K562 (cell line): ENCODE measurements around the gene EPB41L3. TPM values are rescaled to one million over a fixed set of nuclear protein-coding genes. Genes with fewer than 3 reads are reported as not detected.

Source experiments
- ATAC-seq: fragments of 200-7000 bp; cut with Tn5 transposase; 3 replicates; pipeline ENCODE4 v1.9.1; 2020; ENCODE audit warnings: moderate library complexity
- BruUV-seq: library from RNA; stranded (reverse); fragments of 400-500 nt; replicated peaks from 2 replicates; lab custom pipeline; 2021; lab: Mats Ljungman, UMichigan
- CTCF ChIA-PET: fragments of 300-600 bp; formaldehyde crosslinking; extraction: SDS; loops from one replicate; lab custom pipeline; 2021; ENCODE audit warnings: low intra/inter-chr PET ratio; lab: Yijun Ruan, JAX
- POLR2A ChIA-PET: fragments of 300-600, 350-650 bp; sonication (Branson Sonifier 250); formaldehyde crosslinking; extraction: SDS; loops from one replicate; lab custom pipeline; 2021; ENCODE audit warnings: antibody characterized with exemption, inconsistent platforms; lab: Yijun Ruan, JAX
- DNase-seq, 4 experiments: peaks; one replicate each; pipeline versions ENCODE4 v3.0.0 to v3.0.0-alpha.2; 2011 to 2018; ENCODE audit warnings: low spot score in 3 of 4, mixed read lengths in 3 of 4; ENCODE audit errors: extremely low read depth in 1 of 4
- FAIRE-seq: peaks from 2 replicates; lab custom pipeline; 2011; peaks lifted over from hg19 to GRCh38; lab: Jason Lieb, UNC
- H2AFZ ChIP-seq: 2 replicates; pipeline ENCODE4 v1.6.0; 2011; ENCODE audit warnings: low read depth, low read length, control low read depth, inconsistent platforms
- H3K27ac ChIP-seq: fragments of 200-600 bp; 3 replicates; pipeline ENCODE4 v1.8.0; 2011; ENCODE audit warnings: low read depth, mild to moderate bottlenecking, control low read depth, inconsistent platforms, low read length, moderate library complexity, mixed read lengths; ENCODE audit errors: extremely low read depth
- H3K27me3 ChIP-seq, 2 experiments: fragments of 300-600 bp in 1 of 2; 2 replicates in 1 of 2; 3 replicates in 1 of 2; pipeline versions ENCODE4 v1.6.0 to v1.8.0; 2011; ENCODE audit warnings: inconsistent platforms in 2 of 2, low read length in 2 of 2, mild to moderate bottlenecking in 1 of 2, mixed read lengths in 1 of 2, moderate library complexity in 1 of 2; ENCODE audit not compliant: control insufficient read depth in 2 of 2, insufficient read depth in 2 of 2
- H3K36me3 ChIP-seq: fragments of 300-600 bp; 3 replicates; pipeline ENCODE4 v1.8.0; 2011; ENCODE audit warnings: mild to moderate bottlenecking, low read length, inconsistent platforms; ENCODE audit not compliant: control insufficient read depth, insufficient read depth
- H3K4me1 ChIP-seq, 2 experiments: fragments of 200-600 bp in 1 of 2; replicated peaks in 1 of 2; 2 replicates in 1 of 2; 3 replicates in 1 of 2; pipeline versions ENCODE4 v1.5.1 to v1.8.0; 2011; ENCODE audit warnings: inconsistent platforms in 2 of 2, low read length in 2 of 2, mild to moderate bottlenecking in 1 of 2, mixed read lengths in 1 of 2, moderate library complexity in 1 of 2; ENCODE audit not compliant: control insufficient read depth in 2 of 2, insufficient read depth in 2 of 2
- H3K4me2 ChIP-seq: 2 replicates; pipeline ENCODE4 v1.6.1; 2011; ENCODE audit warnings: low read length, control low read depth, inconsistent platforms, mixed read lengths; ENCODE audit not compliant: insufficient read depth
- H3K4me3 ChIP-seq: fragments of 200-600 bp; sonication (generic), shearing (Covaris generic); 2 replicates; pipeline ENCODE4 v1.5.1; 2016; ENCODE audit warnings: control low read depth, inconsistent platforms
- H3K79me2 ChIP-seq: fragments of 200-600 bp; 3 replicates; pipeline ENCODE4 v1.8.0; 2011; ENCODE audit warnings: low read length, inconsistent platforms; ENCODE audit not compliant: control insufficient read depth, insufficient read depth
- H3K9ac ChIP-seq, 2 experiments: 2 replicates each; pipeline versions ENCODE4 v1.6.0 to v1.6.1; 2011; ENCODE audit warnings: low read depth in 2 of 2, low read length in 2 of 2, control low read depth in 1 of 2, inconsistent platforms in 1 of 2, mild to moderate bottlenecking in 1 of 2, mixed read lengths in 1 of 2; ENCODE audit not compliant: insufficient read depth in 1 of 2
- H3K9me1 ChIP-seq: one replicate; pipeline ENCODE4 v1.6.0; 2011; ENCODE audit warnings: inconsistent platforms, mild to moderate bottlenecking, low read length, moderate library complexity; ENCODE audit not compliant: control insufficient read depth, insufficient read depth
- H3K9me3 ChIP-seq: replicated peaks from 2 replicates; pipeline ENCODE4 v1.5.1; 2011; ENCODE audit warnings: low read depth, low read length, inconsistent platforms; ENCODE audit not compliant: control insufficient read depth, insufficient read depth
- H4K20me1 ChIP-seq: replicated peaks from 2 replicates; pipeline ENCODE4 v1.6.1; 2011; ENCODE audit warnings: low read length, inconsistent platforms, mixed read lengths; ENCODE audit not compliant: control insufficient read depth, insufficient read depth
- CREBBP ChIP-seq: IDR thresholded peaks from one replicate; pipeline ENCODE4 v1.6.1; 2012; ENCODE audit warnings: low read depth, mild to moderate bottlenecking, control low read depth, inconsistent platforms, low read length
- HMG20B ChIP-seq: fragments of 250-450 bp; sonication (Bioruptor Pico); IDR thresholded peaks from 2 replicates; pipeline ENCODE4 v1.5.0; 2021; ENCODE audit warnings: mild to moderate bottlenecking
- ID3 ChIP-seq, 2 experiments: fragments of 250-450 bp in 1 of 2; fragments of 450-650 bp in 1 of 2; sonication (Bioruptor Pico) in 1 of 2; IDR thresholded peaks; 2 replicates each; pipeline versions ENCODE4 v1.6.1 to v1.8.0; 2016 to 2021; ENCODE audit warnings: mild to moderate bottlenecking in 2 of 2, moderate library complexity in 2 of 2, missing compliant biosample characterization in 1 of 2, missing genetic modification characterization in 1 of 2
- TCF3 ChIP-seq: sonication (generic); formaldehyde crosslinking; IDR thresholded peaks from 2 replicates; pipeline ENCODE4 v1.4.0; 2020; ENCODE audit warnings: mild to moderate bottlenecking, missing genetic modification reagents
- U2AF2 ChIP-seq: fragments of 200-400 bp; formaldehyde crosslinking; optimal IDR thresholded peaks from 2 replicates; pipeline ENCODE3; 2017; ENCODE audit warnings: low read depth, mild to moderate bottlenecking, low read length
- ZFP91 ChIP-seq: sonication (generic); formaldehyde crosslinking; IDR thresholded peaks from 2 replicates; pipeline ENCODE4 v1.8.0; 2022; ENCODE audit warnings: mild to moderate bottlenecking, missing genetic modification reagents
- ZNF134 ChIP-seq: fragments of 250-450 bp; sonication (Bioruptor Pico); conservative IDR thresholded peaks from 2 replicates; pipeline ENCODE4 v1.4.0; 2020
- ZNF143 ChIP-seq: sonication (generic); formaldehyde crosslinking; IDR thresholded peaks from 2 replicates; pipeline ENCODE4 v1.9.0; 2022; ENCODE audit warnings: mild to moderate bottlenecking, missing genetic modification reagents
- ZNF3 ChIP-seq: fragments of 250-450 bp; sonication (Bioruptor Pico); IDR thresholded peaks from 2 replicates; pipeline ENCODE4 v1.5.0; 2021; ENCODE audit warnings: mild to moderate bottlenecking, moderate library complexity
- ZNF609 ChIP-seq: sonication (generic); formaldehyde crosslinking; IDR thresholded peaks from 2 replicates; pipeline ENCODE4 v1.8.1; 2023; ENCODE audit warnings: missing genetic modification reagents, mild to moderate bottlenecking, borderline replicate concordance
- ZNF639 ChIP-seq, 2 experiments: fragments of 200-800 bp in 1 of 2; sonication (Bioruptor generic) in 1 of 2; sonication (generic) in 1 of 2; formaldehyde crosslinking in 1 of 2; IDR thresholded peaks in 1 of 2; conservative IDR thresholded peaks in 1 of 2; 2 replicates each; pipeline versions ENCODE4 v1.5.0 to v1.6.1; 2016 to 2020; ENCODE audit warnings: missing compliant biosample characterization in 1 of 2, missing genetic modification characterization in 1 of 2, missing genetic modification reagents in 1 of 2
- WGBS: fragments of 100-300 bp; shearing (Covaris generic); methylation state at CpG from one replicate; pipeline ENCODE4 v1.1.6; 2016; ENCODE audit warnings: low coverage, mixed read lengths; ENCODE audit not compliant: insufficient coverage; ENCODE audit errors: missing lambda C conversion rate; 5-methylcytosine and 5-hydroxymethylcytosine counted together
- in situ Hi-C: fragments of 300-500 bp; cut with MboI; formaldehyde crosslinking; loops from 4 replicates; pipeline ENCODE4 v1.15.0; 2018; ENCODE audit warnings: inconsistent platforms, mixed read lengths
- intact Hi-C: fragments of 100-400 bp; cut with micrococcal nuclease; formaldehyde crosslinking; loops from 2 replicates; pipeline ENCODE4 v1.14.2; 2022
- polyA plus RNA-seq, 8 experiments: library from polyadenylated mRNA; depleted of rRNA in 4 of 8; stranded (reverse) in 5 of 8; unstranded in 3 of 8; fragments of >200 nt; fragmentation: Nextera tagmentation in 2 of 8; fragmentation: Illumina TruSeq in 1 of 8; extraction: Ambion mirVana in 2 of 8; extraction: Trizol in 1 of 8; gene quantifications; 2 replicates each; pipeline versions ENCODE4 v1.2.1 to v1.2.3, GENCODE V29; 2011 to 2014; ENCODE audit warnings: inconsistent platforms in 1 of 8, missing spikeins in 1 of 8
- total RNA-seq, 7 experiments: library from RNA; depleted of rRNA in 6 of 7; stranded (reverse); fragments of >200 nt in 6 of 7; fragmentation: Illumina TruSeq in 2 of 7; extraction: Trizol in 2 of 7; gene quantifications; 2 replicates each; pipeline versions ENCODE4 v1.2.1 to v1.2.3, GENCODE V29; 2011 to 2021; ENCODE audit warnings: low replicate concordance in 1 of 7

Gene EPB41L3
- total and polyA plus RNA-seq, 9 of the 15 experiments (the other 6 are each of a cell fraction or from before 2014, with no cell fraction given): 0.44 to 0.49 TPM; not detected in 7

- TF ChIP-seq ZNF609 (CRISPR knock-in tag): no peak
- TF ChIP-seq, all 486 proteins: peak for 0
Measured at GRCh38 chr18:5546660-5547059, 2.9 kb upstream of the EPB41L3 start (continued).

- Histone ChIP-seq H3K4me1 (no peaks in the 10 kb centered on the region; a peak in 1 of 5 replicates), H3K36me3 (no peaks in the 10 kb centered on the region), H3K9ac (no peak overlapping the region), H3K4me2 (no peak overlapping the region), H2AFZ (no peak overlapping the region), H4K20me1 (no peaks in the 10 kb centered on the region), H3K9me1 (no peaks in the 10 kb centered on the region), H3K9me3 (no peaks in the 10 kb centered on the region), H3K4me3 (no peak overlapping the region), H3K27ac (no peak overlapping the region), H3K79me2 (no peaks in the 10 kb centered on the region), H3K27me3 (no peaks in the 10 kb centered on the region)
- no peak for ATAC-seq
- DNase-seq: no peak
- in situ Hi-C loops: no loop called here
- FAIRE-seq: no peak
- ChIA-PET POLR2A (no interaction called here), CTCF (no interaction called here)
- WGBS: 17% methylated on average over 15 of the region's 84 CpGs
- intact Hi-C loops: no loop called here
- no TSS peak for BruUV-seq
- TF ChIP-seq ZNF134 (CRISPR knock-in tag): no peak
- no peak for TF ChIP-seq ZNF143
- no peak for TF ChIP-seq ZFP91 (CRISPR knock-in tag)
- TF ChIP-seq CREBBP: no peak
- no peak for TF ChIP-seq ZNF639 (CRISPR knock-in tag; conservative IDR thresholded peaks at IDR 0.05 in 1 of 2, IDR thresholded peaks at IDR 0.05 in 1 of 2)
- TF ChIP-seq HMG20B (CRISPR knock-in tag): no peak
- TF ChIP-seq ZNF3 (CRISPR knock-in tag): no peak
- TF ChIP-seq ID3 (CRISPR knock-in tag; IDR thresholded peaks at IDR 0.05): no peak
- TF ChIP-seq ID3 (tag; IDR thresholded peaks at IDR 0.05): no peak
- TF ChIP-seq U2AF2: no peak
- no peak for TF ChIP-seq TCF3 (CRISPR knock-in tag)
Measured at GRCh38 chr18:5543036-5543680, 639 bp downstream of the EPB41L3 start.
